ENCODE data around the gene CRTC1. TPM values are rescaled to one million over a fixed set of nuclear protein-coding genes. Genes with fewer than 3 reads are reported as not detected.

The CRTC1 gene
- total RNA-seq, 2 experiments from 2014 or later: 10.2 to 10.3 TPM

- no peaks in the 10 kb centered on the region for H3K36me3 Mint-ChIP-seq (ENCODE audit: low read depth)
- no peak for DNase-seq
- ChIA-PET POLR2A (interaction anchor here (0.7 kb wide), 1 partner anchor 1182 kb away, joined by 4 read pairs; no protein-coding TSS in a partner anchor), CTCF (interaction anchor here (0.6 kb wide), 1 partner anchor 449 kb away, joined by 6 read pairs; no protein-coding TSS in a partner anchor)
- H3K27me3 Mint-ChIP-seq: peaks cover 68% of the 10 kb centered on the region
- H3K4me1 Mint-ChIP-seq: peaks cover 9% of the 10 kb centered on the region
- no peaks in the 10 kb centered on the region for H3K9me3 Mint-ChIP-seq
- H3K4me3 Mint-ChIP-seq: no peak overlapping the region
- no peak overlapping the region for H3K27ac Mint-ChIP-seq
Measured at GRCh38 chr19:18793144-18794028, 109.9 kb downstream of the CRTC1 start.

GRCh38 chr19:18794029-18794313 is 110.5 kb downstream of the CRTC1 start:
- H3K27ac Mint-ChIP-seq: no peak overlapping the region
- peaks cover 64% of the 10 kb centered on the region for H3K27me3 Mint-ChIP-seq
- no peak for DNase-seq
- CTCF ChIA-PET: interaction anchor here (0.6 to 0.8 kb wide), 3 partner anchors 9 to 450 kb away, joined by 4 to 6 read pairs (median 4); no protein-coding TSS in a partner anchor
- no peaks in the 10 kb centered on the region for H3K36me3 Mint-ChIP-seq (ENCODE audit: low read depth)
- POLR2A ChIA-PET: no interaction called here
- H3K9me3 Mint-ChIP-seq: no peaks in the 10 kb centered on the region
- H3K4me1 Mint-ChIP-seq: peaks cover 9% of the 10 kb centered on the region
- H3K4me3 Mint-ChIP-seq: no peak overlapping the region

DNA sequence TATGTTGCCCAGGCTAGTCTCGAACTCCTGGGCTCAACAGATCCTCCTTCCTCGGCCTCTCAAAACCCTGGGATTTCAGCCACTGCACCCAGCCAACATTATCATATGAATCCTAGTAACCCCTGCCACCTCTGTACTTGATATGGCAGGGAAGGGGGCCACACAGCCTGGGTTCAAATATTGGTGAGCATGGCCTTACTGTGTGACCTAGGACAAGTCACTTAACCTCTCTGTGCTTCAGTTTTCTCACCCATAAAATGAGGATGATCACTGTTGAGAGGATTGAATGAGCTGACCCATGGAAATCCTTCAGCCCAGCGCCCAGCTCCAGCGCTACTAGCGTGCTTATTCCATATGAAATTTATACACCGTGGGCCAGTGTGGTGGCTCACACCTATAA is 111.2 kb downstream of the CRTC1 start:
- H3K4me1 Mint-ChIP-seq: peaks cover 4% of the 10 kb centered on the region
- H3K4me3 Mint-ChIP-seq: no peak overlapping the region
- no peak overlapping the region for H3K27ac Mint-ChIP-seq
- CTCF ChIA-PET: interaction anchor here (0.6 to 0.8 kb wide), 2 partner anchors 9 to 130 kb away, joined by 4 read pairs; no protein-coding TSS in a partner anchor
- peaks cover 57% of the 10 kb centered on the region for H3K27me3 Mint-ChIP-seq
- H3K9me3 Mint-ChIP-seq: no peaks in the 10 kb centered on the region
- no peak for DNase-seq
- POLR2A ChIA-PET: no interaction called here
- H3K36me3 Mint-ChIP-seq (ENCODE audit: low read depth): no peaks in the 10 kb centered on the region

DNA sequence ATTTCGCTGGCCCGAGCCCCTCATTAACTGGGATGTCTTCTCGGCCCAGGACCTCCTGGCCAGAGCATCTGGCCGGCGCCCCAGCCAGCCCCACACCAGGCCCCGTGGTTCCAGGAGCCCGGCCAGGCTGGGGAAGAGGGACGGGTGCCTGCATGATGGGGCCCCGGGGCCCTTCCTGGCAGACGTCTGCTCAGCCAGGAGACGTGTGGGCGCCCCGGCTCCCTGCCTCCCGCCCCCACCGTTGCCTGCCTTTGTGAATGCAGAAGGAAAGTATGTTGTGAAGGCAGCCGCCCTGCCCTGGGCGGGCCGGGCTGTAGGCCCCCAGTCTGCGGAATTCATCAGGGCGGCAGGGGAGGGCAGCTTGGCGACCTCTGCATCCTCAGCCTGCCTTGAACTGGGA is 112.1 kb downstream of the CRTC1 start:
- POLR2A ChIA-PET: no interaction called here
- Mint-ChIP-seq H3K36me3 (ENCODE audit: low read depth) (no peaks in the 10 kb centered on the region), H3K4me1 (no peaks in the 10 kb centered on the region), H3K27me3 (peaks cover 51% of the 10 kb centered on the region), H3K9me3 (no peaks in the 10 kb centered on the region), H3K4me3 (no peak overlapping the region), H3K27ac (no peak overlapping the region)
- CTCF ChIA-PET: no interaction called here
- DNase-seq: no peak

- DNase-seq: no peak
- Mint-ChIP-seq H3K4me1 (no peaks in the 10 kb centered on the region), H3K27ac (no peak overlapping the region), H3K4me3 (no peak overlapping the region), H3K36me3 (ENCODE audit: low read depth) (no peaks in the 10 kb centered on the region), H3K9me3 (no peaks in the 10 kb centered on the region), H3K27me3 (peaks cover 45% of the 10 kb centered on the region)
- ChIA-PET CTCF (interaction anchor here (0.6 kb wide), 1 partner anchor 57 kb away, joined by 3 read pairs; no protein-coding TSS in a partner anchor), POLR2A (no interaction called here)
Measured at GRCh38 chr19:18796239-18796638, 112.8 kb downstream of the CRTC1 start.

DNA sequence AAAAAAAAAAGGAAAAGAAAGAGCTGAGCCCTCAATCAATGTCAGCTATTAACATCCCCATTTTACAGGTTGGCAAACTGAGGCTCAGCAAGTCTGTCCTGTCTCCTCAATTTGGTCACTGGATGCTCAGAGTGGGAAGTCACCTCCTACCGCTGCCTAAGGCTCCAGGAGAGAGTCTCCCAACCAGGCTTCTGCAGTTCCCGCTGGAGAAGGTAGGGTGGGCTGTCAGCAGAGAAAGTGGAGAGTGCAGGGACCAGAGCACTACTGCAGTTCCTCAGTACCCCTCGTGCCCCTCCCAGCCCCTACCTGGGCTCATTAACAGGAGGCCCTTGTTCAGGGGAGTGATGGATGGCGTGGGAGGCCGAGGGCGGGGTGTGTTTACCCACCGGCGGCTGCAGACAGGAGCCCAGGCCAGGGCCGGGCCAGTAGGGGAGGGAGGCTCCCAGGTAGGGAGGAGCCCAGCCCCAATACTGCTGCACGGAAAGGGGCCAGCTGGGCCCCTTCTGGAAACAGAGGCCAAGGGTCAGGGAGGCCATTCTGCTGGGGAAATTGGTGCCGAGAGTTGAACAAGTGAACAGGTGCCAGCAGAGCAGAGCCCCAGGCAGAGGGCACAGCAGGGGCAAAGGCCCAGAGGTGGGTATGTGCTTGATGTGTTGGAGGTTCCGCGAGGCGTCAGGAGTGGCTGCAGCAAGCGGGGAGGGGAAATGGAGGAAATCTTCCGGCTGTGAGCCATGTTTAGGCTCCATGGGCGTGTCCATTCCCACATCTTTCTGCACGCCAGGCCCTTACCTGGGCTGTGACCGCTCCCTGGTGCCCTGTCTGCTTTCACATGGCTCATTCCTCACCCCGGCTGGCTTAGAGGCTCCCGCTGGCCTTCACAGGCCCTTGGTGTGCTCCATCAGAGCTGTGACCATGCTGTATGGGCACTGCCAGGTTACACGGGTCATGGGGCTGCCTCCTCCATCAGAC is 115.2 kb downstream of the CRTC1 start:
- Mint-ChIP-seq H3K4me1 (no peaks in the 10 kb centered on the region), H3K36me3 (ENCODE audit: low read depth) (no peaks in the 10 kb centered on the region), H3K27ac (no peak overlapping the region), H3K27me3 (peaks cover 25% of the 10 kb centered on the region), H3K9me3 (no peaks in the 10 kb centered on the region), H3K4me3 (no peak overlapping the region)
- ChIA-PET POLR2A (no interaction called here), CTCF (interaction anchor here (1.0 kb wide), 1 partner anchor 65 kb away, joined by 3 read pairs; no protein-coding TSS in a partner anchor)
- no peak for DNase-seq

DNA sequence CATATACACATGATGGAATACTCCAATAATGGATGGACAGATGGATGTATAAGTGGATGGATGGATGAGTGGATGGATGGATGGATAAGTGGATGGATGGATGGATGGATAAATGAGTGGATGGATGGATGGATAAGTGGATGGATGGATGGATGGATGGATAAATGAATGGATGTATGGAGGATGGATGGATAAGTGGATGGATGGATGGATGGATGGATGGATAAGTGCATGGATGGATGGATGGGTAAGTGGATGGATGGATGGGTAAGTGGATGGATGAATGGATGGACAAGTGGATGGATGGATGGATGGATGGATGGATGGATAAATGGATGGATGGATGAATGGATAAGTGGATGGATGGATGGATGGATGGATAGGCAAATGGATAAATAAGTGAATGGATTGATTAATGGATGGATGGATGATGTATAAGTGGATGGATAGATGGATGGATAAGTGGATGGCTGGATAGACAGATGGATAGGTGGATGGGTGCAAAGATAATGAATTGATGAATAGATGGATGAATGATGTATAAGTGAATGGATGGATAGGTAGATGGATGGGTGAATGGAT is 116.0 kb downstream of the CRTC1 start:
- ChIA-PET CTCF (interaction anchor here (1.0 kb wide), 1 partner anchor 66 kb away, joined by 3 read pairs; no protein-coding TSS in a partner anchor), POLR2A (no interaction called here)
- H3K27me3 Mint-ChIP-seq: peaks cover 21% of the 10 kb centered on the region
- no peaks in the 10 kb centered on the region for H3K9me3 Mint-ChIP-seq
- H3K4me1 Mint-ChIP-seq: no peaks in the 10 kb centered on the region
- H3K36me3 Mint-ChIP-seq (ENCODE audit: low read depth): no peaks in the 10 kb centered on the region
- H3K27ac Mint-ChIP-seq: no peak overlapping the region
- no peak for DNase-seq
- H3K4me3 Mint-ChIP-seq: no peak overlapping the region

- DNase-seq: no peak
- no peaks in the 10 kb centered on the region for H3K36me3 Mint-ChIP-seq (ENCODE audit: low read depth)
- H3K4me1 Mint-ChIP-seq: no peaks in the 10 kb centered on the region
- peaks cover 16% of the 10 kb centered on the region for H3K27me3 Mint-ChIP-seq
- H3K27ac Mint-ChIP-seq: no peak overlapping the region
- ChIA-PET POLR2A (no interaction called here), CTCF (no interaction called here)
- no peaks in the 10 kb centered on the region for H3K9me3 Mint-ChIP-seq
- no peak overlapping the region for H3K4me3 Mint-ChIP-seq
Measured at GRCh38 chr19:18800079-18800478, 116.6 kb downstream of the CRTC1 start.

- H3K36me3 Mint-ChIP-seq (ENCODE audit: low read depth): no peaks in the 10 kb centered on the region
- H3K4me3 Mint-ChIP-seq: no peak overlapping the region
Measured at GRCh38 chr19:18800636-18801035, 117.2 kb downstream of the CRTC1 start.

DNA sequence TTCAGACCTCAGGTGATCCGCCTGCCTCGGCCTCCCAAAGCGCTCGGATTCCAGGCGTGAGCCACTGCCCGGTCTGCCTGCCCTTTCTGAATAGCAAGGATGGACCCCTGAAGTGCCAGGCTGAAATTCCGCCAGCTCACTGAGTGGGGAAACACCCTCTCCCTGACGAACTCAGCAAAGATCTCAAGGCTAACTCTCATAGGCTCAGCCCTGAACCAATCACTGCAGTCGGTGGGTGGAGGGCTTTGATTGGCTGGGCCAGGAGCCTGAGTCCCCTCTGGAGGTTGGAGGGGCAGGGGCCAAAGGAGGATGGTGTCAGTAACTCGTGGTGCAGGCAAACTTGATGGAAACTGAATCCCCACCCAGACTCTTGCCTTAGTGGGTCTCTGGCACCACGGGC is 118.9 kb downstream of the CRTC1 start:
- H3K36me3 Mint-ChIP-seq (ENCODE audit: low read depth): no peaks in the 10 kb centered on the region
- H3K27me3 Mint-ChIP-seq: peaks cover 6% of the 10 kb centered on the region
- CTCF ChIA-PET: no interaction called here
- no peak overlapping the region for H3K4me3 Mint-ChIP-seq
- H3K4me1 Mint-ChIP-seq: no peaks in the 10 kb centered on the region
- H3K27ac Mint-ChIP-seq: peak overlapping the region; percentile 5
- no peak for DNase-seq
- no peaks in the 10 kb centered on the region for H3K9me3 Mint-ChIP-seq
- POLR2A ChIA-PET: no interaction called here

More at GRCh38 chr19:18800636-18801035, 117.2 kb downstream of the CRTC1 start:
- Mint-ChIP-seq H3K4me1 (no peaks in the 10 kb centered on the region), H3K27ac (no peak overlapping the region), H3K9me3 (no peaks in the 10 kb centered on the region), H3K27me3 (peaks cover 14% of the 10 kb centered on the region)
- CTCF ChIA-PET: no interaction called here
- POLR2A ChIA-PET: no interaction called here
- no peak for DNase-seq

GRCh38 chr19:18803550-18804138 is 120.2 kb downstream of the CRTC1 start:
- no peak overlapping the region for H3K27ac Mint-ChIP-seq
- H3K4me1 Mint-ChIP-seq: no peaks in the 10 kb centered on the region
- DNase-seq: no peak
- H3K27me3 Mint-ChIP-seq: no peaks in the 10 kb centered on the region
- CTCF ChIA-PET: interaction anchor here (0.7 kb wide), 1 partner anchor 9 kb away, joined by 4 read pairs; no protein-coding TSS in a partner anchor
- no peak overlapping the region for H3K4me3 Mint-ChIP-seq
- H3K36me3 Mint-ChIP-seq (ENCODE audit: low read depth): no peaks in the 10 kb centered on the region
- POLR2A ChIA-PET: no interaction called here
- H3K9me3 Mint-ChIP-seq: no peaks in the 10 kb centered on the region

- no peaks in the 10 kb centered on the region for H3K4me1 Mint-ChIP-seq
- H3K27me3 Mint-ChIP-seq: no peaks in the 10 kb centered on the region
- H3K9me3 Mint-ChIP-seq: no peaks in the 10 kb centered on the region
- ChIA-PET POLR2A (no interaction called here), CTCF (no interaction called here)
- H3K36me3 Mint-ChIP-seq (ENCODE audit: low read depth): no peaks in the 10 kb centered on the region
- DNase-seq: no peak
- no peak overlapping the region for H3K4me3 Mint-ChIP-seq
- no peak overlapping the region for H3K27ac Mint-ChIP-seq
Measured at GRCh38 chr19:18804139-18804601, 120.7 kb downstream of the CRTC1 start.

Measured in activated CD4-positive, alpha-beta T cell treated with anti-CD3 and anti-CD28 coated beads, Interleukin-2, amount 10 ng/mL, durations not matched to agents 7 days and 5 days (primary cell).